K562 (cell line): ENCODE results near the gene PLSCR5.

ENCODE experiments used
- GTF2A2 ChIP-seq: IDR thresholded peaks from 2 replicates; pipeline ENCODE4 v1.6.1; 2016; ENCODE audit warnings: mild to moderate bottlenecking, missing genetic modification characterization, missing compliant biosample characterization
- HMGN3 ChIP-seq: IDR thresholded peaks from 2 replicates; pipeline ENCODE4 v1.6.1; 2011; ENCODE audit warnings: borderline replicate concordance, low read depth, mild to moderate bottlenecking, mixed read lengths, low read length; ENCODE audit not compliant: insufficient read length; ENCODE audit errors: extremely low read depth
- NFE2 ChIP-seq: IDR thresholded peaks from 2 replicates; pipeline ENCODE4 v1.6.1; 2014; ENCODE audit warnings: antibody characterized with exemption, low read depth
- NFIC ChIP-seq: fragments of 450-650 bp; IDR thresholded peaks from 2 replicates; pipeline ENCODE4 v1.6.1; 2017; ENCODE audit warnings: mild to moderate bottlenecking, inconsistent platforms
- SNRNP70 ChIP-seq: fragments of 200-400 bp; formaldehyde crosslinking; optimal IDR thresholded peaks from 2 replicates; pipeline ENCODE3; 2017; ENCODE audit warnings: low read depth, low read length
- SPI1 ChIP-seq: IDR thresholded peaks from 2 replicates; pipeline ENCODE4 v1.6.1; 2011; ENCODE audit warnings: low read depth, low read length, control low read depth, borderline replicate concordance
- STAG1 ChIP-seq: sonication (generic); formaldehyde crosslinking; IDR thresholded peaks from 2 replicates; pipeline ENCODE4 v1.5.0; 2020; ENCODE audit warnings: missing genetic modification reagents, borderline replicate concordance
- YY1 ChIP-seq, 3 experiments: IDR thresholded peaks; 2 replicates each; pipeline ENCODE4 v1.6.1; 2011; ENCODE audit warnings: low read length in 2 of 3, mild to moderate bottlenecking in 2 of 3, moderate library complexity in 2 of 3, borderline replicate concordance in 1 of 3, control low read depth in 1 of 3, low read depth in 1 of 3; ENCODE audit not compliant: insufficient read depth in 3 of 3, insufficient replicate concordance in 2 of 3, control insufficient read depth in 1 of 3, insufficient read length in 1 of 3; ENCODE audit errors: extremely low read depth in 1 of 3
- ZNF274 ChIP-seq: IDR thresholded peaks from 2 replicates; pipeline ENCODE4 v1.6.1; 2011; ENCODE audit warnings: low read depth, mild to moderate bottlenecking, low read length, moderate library complexity, borderline replicate concordance
- TF ChIP-seq, protein P1 (sequence below), 3 experiments: IDR thresholded peaks in 2 of 3; conservative IDR thresholded peaks in 1 of 3; 2 replicates each; pipeline ENCODE4 v1.5.1; 2011 to 2012; ENCODE audit warnings: low read length in 3 of 3, mild to moderate bottlenecking in 3 of 3, control low read depth in 2 of 3, improper control_type of control experiment in 1 of 3, inconsistent platforms in 1 of 3, low read depth in 1 of 3, mixed read lengths in 1 of 3, moderate library complexity in 1 of 3; ENCODE audit not compliant: insufficient read depth in 2 of 3
- TF ChIP-seq, protein P2 (sequence below): conservative IDR thresholded peaks from 2 replicates; pipeline ENCODE4 v1.6.1; 2011; ENCODE audit warnings: low read depth, mild to moderate bottlenecking, low read length; ENCODE audit not compliant: control insufficient read depth

DNA sequence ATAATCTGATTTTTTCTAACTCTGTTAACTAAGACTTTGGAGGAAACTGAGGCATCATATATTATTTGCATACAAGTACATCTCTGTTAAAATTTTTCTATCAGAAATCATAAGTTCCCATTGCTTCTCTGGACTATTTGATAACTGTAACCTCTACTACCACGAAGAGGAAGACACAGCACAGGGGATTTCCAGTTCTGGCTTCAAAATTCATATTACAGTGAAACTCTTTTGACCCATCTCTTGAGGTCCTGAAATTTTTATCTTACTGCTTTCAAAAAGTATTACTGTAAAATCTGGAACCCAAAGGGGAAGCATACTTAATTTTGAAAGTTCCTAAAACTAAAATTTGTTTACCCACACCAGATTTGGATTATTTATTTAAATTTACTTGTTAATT is 64.9 kb downstream of the PLSCR5 start:
- TF ChIP-seq GTF2A2 (tag) (no peak), SPI1 (no peak), HMGN3 (no peak), ZNF274 (no peak), STAG1 (no peak), SNRNP70 (no peak), YY1 (IDR thresholded peaks at IDR 0.05; ENCODE audit: borderline replicate concordance in 1 of 3, control insufficient read depth in 1 of 3, extremely low read depth in 1 of 3, insufficient read depth in 3 of 3, insufficient read length in 1 of 3, insufficient replicate concordance in 2 of 3, low read depth in 1 of 3, low read length in 2 of 3) (no peak), NFIC (no peak), NFE2 (no peak)
- TF ChIP-seq, protein P1, sequence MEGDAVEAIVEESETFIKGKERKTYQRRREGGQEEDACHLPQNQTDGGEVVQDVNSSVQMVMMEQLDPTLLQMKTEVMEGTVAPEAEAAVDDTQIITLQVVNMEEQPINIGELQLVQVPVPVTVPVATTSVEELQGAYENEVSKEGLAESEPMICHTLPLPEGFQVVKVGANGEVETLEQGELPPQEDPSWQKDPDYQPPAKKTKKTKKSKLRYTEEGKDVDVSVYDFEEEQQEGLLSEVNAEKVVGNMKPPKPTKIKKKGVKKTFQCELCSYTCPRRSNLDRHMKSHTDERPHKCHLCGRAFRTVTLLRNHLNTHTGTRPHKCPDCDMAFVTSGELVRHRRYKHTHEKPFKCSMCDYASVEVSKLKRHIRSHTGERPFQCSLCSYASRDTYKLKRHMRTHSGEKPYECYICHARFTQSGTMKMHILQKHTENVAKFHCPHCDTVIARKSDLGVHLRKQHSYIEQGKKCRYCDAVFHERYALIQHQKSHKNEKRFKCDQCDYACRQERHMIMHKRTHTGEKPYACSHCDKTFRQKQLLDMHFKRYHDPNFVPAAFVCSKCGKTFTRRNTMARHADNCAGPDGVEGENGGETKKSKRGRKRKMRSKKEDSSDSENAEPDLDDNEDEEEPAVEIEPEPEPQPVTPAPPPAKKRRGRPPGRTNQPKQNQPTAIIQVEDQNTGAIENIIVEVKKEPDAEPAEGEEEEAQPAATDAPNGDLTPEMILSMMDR (IDR thresholded peaks at IDR 0.05 in 2 of 3, conservative IDR thresholded peaks at IDR 0.05 in 1 of 3; ENCODE audit: insufficient read depth in 2 of 3, low read depth in 1 of 3, low read length in 3 of 3) = no peak
- TF ChIP-seq, protein P2, sequence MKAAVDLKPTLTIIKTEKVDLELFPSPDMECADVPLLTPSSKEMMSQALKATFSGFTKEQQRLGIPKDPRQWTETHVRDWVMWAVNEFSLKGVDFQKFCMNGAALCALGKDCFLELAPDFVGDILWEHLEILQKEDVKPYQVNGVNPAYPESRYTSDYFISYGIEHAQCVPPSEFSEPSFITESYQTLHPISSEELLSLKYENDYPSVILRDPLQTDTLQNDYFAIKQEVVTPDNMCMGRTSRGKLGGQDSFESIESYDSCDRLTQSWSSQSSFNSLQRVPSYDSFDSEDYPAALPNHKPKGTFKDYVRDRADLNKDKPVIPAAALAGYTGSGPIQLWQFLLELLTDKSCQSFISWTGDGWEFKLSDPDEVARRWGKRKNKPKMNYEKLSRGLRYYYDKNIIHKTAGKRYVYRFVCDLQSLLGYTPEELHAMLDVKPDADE = no peak
